Measurements from ENCODE around the gene RGS6. TPM values are rescaled to one million over a fixed set of nuclear protein-coding genes. Genes with fewer than 3 reads are reported as not detected.

The RGS6 gene
- total and polyA plus RNA-seq, 2 of the 4 experiments (the other 2 are of a cell fraction): not detected

- H3K56ac ChIP-seq (ENCODE audit: extremely low read depth, insufficient read depth, low read length): no peak overlapping the region
- no peak overlapping the region for H2AFZ ChIP-seq (replicated peaks; ENCODE audit: low read length, poor library complexity)
- H3K4me2 ChIP-seq (ENCODE audit: low read depth, low read length): no peak overlapping the region
- 60% methylated on average over 1 of the region's 11 CpGs; no CpG with 5 or more reads in 1 of the 2 experiments for WGBS, 2 experiments (ENCODE audit: extremely low coverage in 2 of 2, insufficient read length in 1 of 2)
- in situ Hi-C loops (cut with MboI; ENCODE audit: low sequenced_read_pairs) (no loop called here), dilution Hi-C loops (cut with HindIII; ENCODE audit: low sequenced_read_pairs, unreplicated experiment) (no loop called here), intact Hi-C loops (cut with micrococcal nuclease) (no loop called here)
- no peak overlapping the region for H2BK15ac ChIP-seq (ENCODE audit: low read depth, low read length)
- no peaks in the 10 kb centered on the region for H3K36me3 ChIP-seq (ENCODE audit: control insufficient read depth, insufficient read depth, low read length)
- ATAC-seq (ENCODE audit: low read depth) (no peak), DNase-seq (no peak)
- H3K9me3 ChIP-seq (ENCODE audit: control insufficient read depth, insufficient read depth, low read length): no peaks in the 10 kb centered on the region
- no peak overlapping the region for H2AK9ac ChIP-seq (replicated peaks; ENCODE audit: low read depth, low read length, poor library complexity)
- ChIA-PET POLR2A (ENCODE audit: unreplicated experiment) (no interaction called here), CTCF (no interaction called here)
- TF ChIP-seq NFE2L2 (IDR thresholded peaks at IDR 0.05; ENCODE audit: low read depth, low read length) (no peak), MAZ (IDR thresholded peaks at IDR 0.05; ENCODE audit: borderline replicate concordance, low read depth, low read length) (no peak), RAD21 (IDR thresholded peaks at IDR 0.05; ENCODE audit: low read length) (no peak), CEBPB (IDR thresholded peaks at IDR 0.05; ENCODE audit: low read depth, low read length) (no peak), RCOR1 (IDR thresholded peaks at IDR 0.05; ENCODE audit: insufficient replicate concordance, low read length) (no peak), MAFK (IDR thresholded peaks at IDR 0.05; ENCODE audit: low read depth, low read length) (no peak), SMC3 (IDR thresholded peaks at IDR 0.05; ENCODE audit: low read depth, low read length) (no peak), FOS (IDR thresholded peaks at IDR 0.05; ENCODE audit: low read depth, low read length) (no peak), USF2 (IDR thresholded peaks at IDR 0.05; ENCODE audit: low read depth, low read length) (no peak), BHLHE40 (IDR thresholded peaks at IDR 0.05; ENCODE audit: low read depth, low read length) (no peak), MXI1 (IDR thresholded peaks at IDR 0.05; ENCODE audit: borderline replicate concordance, low read depth, low read length) (no peak), RFX5 (IDR thresholded peaks at IDR 0.05; ENCODE audit: low read depth, low read length) (no peak)
- H3K9me1 ChIP-seq (ENCODE audit: insufficient read depth, low read length): no peaks in the 10 kb centered on the region
- H3K9ac ChIP-seq (ENCODE audit: low read depth, low read length): no peak overlapping the region
- H2BK120ac ChIP-seq (ENCODE audit: low read depth, low read length): no peak overlapping the region
- no TSS peak for BruUV-seq (replicated peaks)
- H4K8ac ChIP-seq (ENCODE audit: low read depth in 2 of 2, low read length in 2 of 2): no peak overlapping the region
- H3K79me1 ChIP-seq (ENCODE audit: low read depth in 1 of 2, low read length in 2 of 2): no peaks in the 10 kb centered on the region
- no peak overlapping the region for H3K4ac ChIP-seq (ENCODE audit: low read depth, low read length)
- H3K14ac ChIP-seq (replicated peaks; ENCODE audit: low read depth, low read length): no peak overlapping the region
- H4K5ac ChIP-seq (ENCODE audit: low read depth, low read length): no peak overlapping the region
- no peak overlapping the region for H2BK20ac ChIP-seq (ENCODE audit: low read depth, low read length)
- H3K18ac ChIP-seq (ENCODE audit: low read depth, low read length): no peak overlapping the region
- no peak overlapping the region for H2AK5ac ChIP-seq (ENCODE audit: low read depth, low read length)
- no peak overlapping the region for H4K91ac ChIP-seq (ENCODE audit: insufficient read depth, low read depth, low read length)
- H3K27ac ChIP-seq (ENCODE audit: insufficient read depth, low read length): no peak overlapping the region
- no peak overlapping the region for H3K4me3 ChIP-seq (ENCODE audit: insufficient read depth, low read depth, low read length)
- no peak overlapping the region for H3K23ac ChIP-seq (ENCODE audit: low read depth, low read length)
- H2BK5ac ChIP-seq (ENCODE audit: low read depth, low read length, poor library complexity, severe bottlenecking): no peak overlapping the region
- H3K4me1 ChIP-seq (ENCODE audit: control insufficient read depth, insufficient read depth, low read length): no peaks in the 10 kb centered on the region
- H3K27me3 ChIP-seq (ENCODE audit: control insufficient read depth, insufficient read depth, low read length): no peaks in the 10 kb centered on the region
- H4K20me1 ChIP-seq (ENCODE audit: insufficient read depth, low read length): no peaks in the 10 kb centered on the region
Observed at GRCh38 chr14:72173038-72173720, 240.9 kb downstream of the RGS6 start.
